Heart left ventricle (tissue), 13 donors: ENCODE results near the gene HIVEP2.

Source experiments
- POLR2A ChIP-seq, 2 donors: fragments of 450-650 bp; IDR thresholded peaks; one replicate each; pipeline ENCODE4 v1.6.1; 2017; ENCODE audit warnings: antibody characterized with exemption in 2 of 2, mild to moderate bottlenecking in 2 of 2, moderate library complexity in 2 of 2
- TF ChIP-seq, protein P1 (sequence below), 12 donors: fragments of 200-600 bp; sonication (generic) in 4 of 12; IDR thresholded peaks; one replicate each; pipeline versions ENCODE4 v1.5.0 to v1.8.0; 2018 to 2022; ENCODE audit warnings: antibody characterized with exemption in 12 of 12, mild to moderate bottlenecking in 5 of 12
- donor health status: ischemic (EF 13 %, LVEDD 7.1; RV severe dilation, severe dysfunction).
- donor health status: DM: no; HTN: yes; CAD: no.
- donor health status: DM: no; HTN: no; CAD: no.
- donor health status: ischemic (EF 25% LVEDD 6.9; RV normal size, moderate dysfunction).
- donor health status: ischemic (EF 25% LVEDD 5.7; RV mildly dilated, moderate dysfunction).
- donor health status: ischemic (EF 35%, LVEDD 5.7; RV mildly dilated, moderate dysfunction).
- donor health status: nonischemic (EF 11% LVEDD 7.7; RV severe dilation, severe dysfunction).
- donor health status: DM: yes; HTN: yes; CAD: no.
- donor health status: PGD.
- donor health status: ischemic (EF 29% LVEDD 5.4; RV normal size, mild dysfunction).
- donor health status: nonischemic (EF 23%, LVEDD 6.1; RV moderate dilation, normal function).

- TF ChIP-seq, protein P1, sequence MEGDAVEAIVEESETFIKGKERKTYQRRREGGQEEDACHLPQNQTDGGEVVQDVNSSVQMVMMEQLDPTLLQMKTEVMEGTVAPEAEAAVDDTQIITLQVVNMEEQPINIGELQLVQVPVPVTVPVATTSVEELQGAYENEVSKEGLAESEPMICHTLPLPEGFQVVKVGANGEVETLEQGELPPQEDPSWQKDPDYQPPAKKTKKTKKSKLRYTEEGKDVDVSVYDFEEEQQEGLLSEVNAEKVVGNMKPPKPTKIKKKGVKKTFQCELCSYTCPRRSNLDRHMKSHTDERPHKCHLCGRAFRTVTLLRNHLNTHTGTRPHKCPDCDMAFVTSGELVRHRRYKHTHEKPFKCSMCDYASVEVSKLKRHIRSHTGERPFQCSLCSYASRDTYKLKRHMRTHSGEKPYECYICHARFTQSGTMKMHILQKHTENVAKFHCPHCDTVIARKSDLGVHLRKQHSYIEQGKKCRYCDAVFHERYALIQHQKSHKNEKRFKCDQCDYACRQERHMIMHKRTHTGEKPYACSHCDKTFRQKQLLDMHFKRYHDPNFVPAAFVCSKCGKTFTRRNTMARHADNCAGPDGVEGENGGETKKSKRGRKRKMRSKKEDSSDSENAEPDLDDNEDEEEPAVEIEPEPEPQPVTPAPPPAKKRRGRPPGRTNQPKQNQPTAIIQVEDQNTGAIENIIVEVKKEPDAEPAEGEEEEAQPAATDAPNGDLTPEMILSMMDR (IDR thresholded peaks at IDR 0.05): no peak
- no peak for TF ChIP-seq POLR2A (IDR thresholded peaks at IDR 0.05)
These were observed 237.7 kb downstream of the HIVEP2 start for GRCh38 chr6:142707255-142707654.
